GM18858 (cell line): Measurements from ENCODE around the gene PIK3CB.
A peak's percentile ranks its signal among the peaks of the same experiment; 100 is the strongest.
"Not testable (repeated sequence)": the region's sequence is repeated elsewhere in the genome, so short reads cannot be mapped to it uniquely, and the experiment has no call there.

ENCODE experiments used
- ATAC-seq: cut with Tn5 transposase; IDR thresholded peaks from one replicate; pipeline ENCODE4 v1.9.1; 2021; ENCODE audit not compliant: unreplicated experiment

The PIK3CB gene

GRCh38 chr3:138629526-138629925 is 205.2 kb downstream of the PIK3CB start:
- ATAC-seq, result no peak

- ATAC-seq, result no peak
Observed at GRCh38 chr3:138625707-138626365, 208.9 kb downstream of the PIK3CB start.

GRCh38 chr3:138624518-138624917 is 210.2 kb downstream of the PIK3CB start:
- ATAC-seq, result no peak

- ATAC-seq, result no peak
Observed at GRCh38 chr3:138620431-138620830, 214.3 kb downstream of the PIK3CB start.

- ATAC-seq, result no peak
Observed at GRCh38 chr3:138615462-138615861, 219.3 kb downstream of the PIK3CB start.

GRCh38 chr3:138609898-138610266 is 224.8 kb downstream of the PIK3CB start:
- no peak for ATAC-seq

GRCh38 chr3:138608322-138609135 is 226.2 kb downstream of the PIK3CB start, which contains the start of gene FAIM:
Gene FAIM, plus strand, starts transcription at chr3:138608771. Its CDS starts 10,956 bp downstream, at chr3:138619727.
- peak; percentile 67 for ATAC-seq

- ATAC-seq, result not testable (repeated sequence)
Observed at GRCh38 chr3:138604106-138604595, 230.6 kb downstream of the PIK3CB start.
